C4-2B (cell line): ENCODE measurements around the gene MGAT1.
"Not testable (repeated sequence)": the region's sequence is repeated elsewhere in the genome, so short reads cannot be mapped to it uniquely, and the experiment has no call there.

Experiments
- H3K27ac ChIP-seq: fragments of 450-650 bp; 2 replicates; pipeline ENCODE4 v1.5.1; 2017
- CTCF ChIP-seq: fragments of 450-650 bp; conservative IDR thresholded peaks from 2 replicates; pipeline ENCODE4 v1.5.1; 2017; ENCODE audit warnings: mild to moderate bottlenecking
- ZFX ChIP-seq: fragments of 450-650 bp; IDR thresholded peaks from 2 replicates; pipeline ENCODE4 v1.6.1; 2017

Gene MGAT1

GRCh38 chr5:180792965-180793287 is 9.7 kb downstream of the MGAT1 start:
- H3K27ac ChIP-seq, result no peak overlapping the region
- TF ChIP-seq ZFX (no peak), CTCF (no peak)

GRCh38 chr5:180792287-180792964 is 10.2 kb downstream of the MGAT1 start:
- H3K27ac ChIP-seq, result no peak overlapping the region
- TF ChIP-seq ZFX (no peak), CTCF (no peak)

- no peak overlapping the region for H3K27ac ChIP-seq
- TF ChIP-seq ZFX (no peak), CTCF (no peak)
These were observed 10.9 kb downstream of the MGAT1 start for GRCh38 chr5:180791611-180792213.

GRCh38 chr5:180790524-180790923 is 12.1 kb downstream of the MGAT1 start:
- no peak overlapping the region for H3K27ac ChIP-seq

GRCh38 chr5:180790020-180790419 is 12.6 kb downstream of the MGAT1 start:
- no peak for TF ChIP-seq CTCF
- no peak for TF ChIP-seq ZFX
- H3K27ac ChIP-seq, result no peak overlapping the region

More at GRCh38 chr5:180790524-180790923, 12.1 kb downstream of the MGAT1 start:
- TF ChIP-seq CTCF (no peak), ZFX (no peak)

GRCh38 chr5:180788651-180789410 is 13.8 kb downstream of the MGAT1 start:
- not testable (repeated sequence) for H3K27ac ChIP-seq

- no peak for TF ChIP-seq CTCF
- H3K27ac ChIP-seq, result no peak overlapping the region
These were observed 14.7 kb downstream of the MGAT1 start for GRCh38 chr5:180787711-180788431.
